HEK293T (cell line): ENCODE measurements around the gene RPL10.

Experiments used
- CTCF ChIA-PET: fragments of 350-600 bp; formaldehyde crosslinking; extraction: SDS; loops from one replicate; lab custom pipeline; 2021; ENCODE audit warnings: antibody characterized with exemption, inconsistent platforms; lab: Yijun Ruan, JAX
- POLR2A ChIA-PET: fragments of 350-600 bp; formaldehyde crosslinking; extraction: SDS; loops from one replicate; lab custom pipeline; 2020; ENCODE audit warnings: antibody characterized with exemption, inconsistent platforms; lab: Yijun Ruan, JAX
- DNase-seq: peaks from one replicate; pipeline ENCODE4 v3.0.0; 2012; ENCODE audit warnings: mixed read lengths; ENCODE audit errors: extremely low spot score
- ARNT ChIP-seq: fragments of 450-650 bp; IDR thresholded peaks from 2 replicates; pipeline ENCODE4 v1.6.1; 2017; ENCODE audit warnings: mild to moderate bottlenecking
- BHLHE40 ChIP-seq: fragments of 450-650 bp; IDR thresholded peaks from 2 replicates; pipeline ENCODE4 v1.6.1; 2016; ENCODE audit warnings: mild to moderate bottlenecking, moderate library complexity, borderline replicate concordance
- CTBP1 ChIP-seq: fragments of 450-650 bp; IDR thresholded peaks from 2 replicates; pipeline ENCODE4 v1.6.1; 2016; ENCODE audit warnings: borderline replicate concordance
- ELF4 ChIP-seq: fragments of 450-650 bp; IDR thresholded peaks from 2 replicates; pipeline ENCODE4 v1.6.1; 2017; ENCODE audit warnings: antibody characterized with exemption
- FOXA1 ChIP-seq: fragments of 450-650 bp; IDR thresholded peaks from 2 replicates; pipeline ENCODE4 v1.6.1; 2016; ENCODE audit warnings: mild to moderate bottlenecking
- FOXK2 ChIP-seq: fragments of 450-650 bp; IDR thresholded peaks from 2 replicates; pipeline ENCODE4 v1.6.1; 2016; ENCODE audit warnings: mild to moderate bottlenecking
- FOXM1 ChIP-seq: fragments of 450-650 bp; IDR thresholded peaks from 2 replicates; pipeline ENCODE4 v1.6.1; 2017; ENCODE audit warnings: mild to moderate bottlenecking, borderline replicate concordance
- HDGF ChIP-seq: fragments of 450-650 bp; IDR thresholded peaks from 2 replicates; pipeline ENCODE4 v1.6.1; 2017; ENCODE audit warnings: antibody characterized with exemption, borderline replicate concordance
- L3MBTL2 ChIP-seq: fragments of 450-650 bp; conservative IDR thresholded peaks from 2 replicates; pipeline ENCODE4 v1.6.1; 2016; ENCODE audit warnings: mild to moderate bottlenecking
- LEF1 ChIP-seq: fragments of 450-650 bp; IDR thresholded peaks from 2 replicates; pipeline ENCODE4 v1.6.1; 2017; ENCODE audit warnings: mild to moderate bottlenecking, borderline replicate concordance
- NFRKB ChIP-seq: fragments of 450-650 bp; IDR thresholded peaks from 2 replicates; pipeline ENCODE4 v1.6.1; 2016; ENCODE audit warnings: mild to moderate bottlenecking, moderate library complexity
- PKNOX1 ChIP-seq: fragments of 450-650 bp; IDR thresholded peaks from 2 replicates; pipeline ENCODE4 v1.6.1; 2016
- SP1 ChIP-seq: fragments of 450-650 bp; IDR thresholded peaks from 2 replicates; pipeline ENCODE4 v1.6.1; 2017
- SUZ12 ChIP-seq: fragments of 450-650 bp; IDR thresholded peaks from 2 replicates; pipeline ENCODE4 v1.6.1; 2016; ENCODE audit warnings: mild to moderate bottlenecking
- TARDBP ChIP-seq: fragments of 450-650 bp; IDR thresholded peaks from 2 replicates; pipeline ENCODE4 v1.6.1; 2016
- ZNF384 ChIP-seq: fragments of 450-650 bp; IDR thresholded peaks from 2 replicates; pipeline ENCODE4 v1.6.1; 2016

Gene RPL10

GRCh38 chrX:154397888-154398667 lies at the start of gene RPL10:
Gene RPL10, plus strand, starts transcription at chrX:154398377. Its CDS starts 143 bp downstream, at chrX:154398520.
- ChIA-PET CTCF (interaction anchor here (0.6 to 2.3 kb wide), 5 partner anchors 9 to 129 kb away, joined by 3 to 8 read pairs (median 4); no protein-coding TSS in a partner anchor), POLR2A (interaction anchor here (0.6 to 4.8 kb wide), 31 partner anchors 11 to 366 kb away, joined by 3 to 40 read pairs (median 4); partner anchors contain the start of genes ATP6AP1, DNASE1L1, EMD and FLNA)
- peak; percentile 98 for TF ChIP-seq ELF4
- no peak for TF ChIP-seq ZNF384
- no peak for TF ChIP-seq FOXM1
- peak; percentile 77 for TF ChIP-seq PKNOX1
- TF ChIP-seq NFRKB, result 0 out of 2 replicates have a peak, but pooled peaks have one; percentile 27
- TF ChIP-seq L3MBTL2, result peak; percentile 93
- peak; percentile 74 for TF ChIP-seq CTBP1
- TF ChIP-seq LEF1, result peak; percentile 63; the same call in 1 of the 2 replicates
- peak; percentile 97 for DNase-seq

- POLR2A ChIA-PET, result interaction anchor here (0.9 kb wide), 1 partner anchor 22 kb away, joined by 4 read pairs; no protein-coding TSS in a partner anchor
- no peak for DNase-seq
- TF ChIP-seq BHLHE40, result no peak
- TF ChIP-seq HDGF, result no peak
- TF ChIP-seq SP1, result no peak
- no peak for TF ChIP-seq PKNOX1
- no peak for TF ChIP-seq ARNT
- TF ChIP-seq ZNF384, result no peak
- TF ChIP-seq LEF1, result no peak
- no peak for TF ChIP-seq FOXK2
- no peak for TF ChIP-seq FOXA1
- TF ChIP-seq L3MBTL2, result no peak
- TF ChIP-seq FOXM1, result no peak
- no peak for TF ChIP-seq SUZ12
- TF ChIP-seq ELF4, result no peak
- TF ChIP-seq CTBP1, result no peak
- TF ChIP-seq NFRKB, result no peak
- TF ChIP-seq TARDBP, result no peak
- CTCF ChIA-PET, result no interaction called here
Observed at GRCh38 chrX:154348646-154349358, 49.4 kb upstream of the RPL10 start.

GRCh38 chrX:154349359-154349935 lies 48.7 kb upstream of the RPL10 start:
- POLR2A ChIA-PET, result interaction anchor here (0.9 kb wide), 1 partner anchor 22 kb away, joined by 4 read pairs; no protein-coding TSS in a partner anchor
- no peak for DNase-seq
- CTCF ChIA-PET, result no interaction called here
- TF ChIP-seq ARNT (no peak), TARDBP (no peak), NFRKB (no peak), FOXA1 (no peak), ELF4 (no peak), ZNF384 (no peak), SUZ12 (no peak), LEF1 (no peak), CTBP1 (no peak), FOXK2 (no peak), SP1 (no peak), L3MBTL2 (no peak)

GRCh38 chrX:154349979-154350378 lies 48.2 kb upstream of the RPL10 start:
- no peak for DNase-seq
- TF ChIP-seq NFRKB, result no peak
- no peak for TF ChIP-seq TARDBP
- TF ChIP-seq LEF1, result no peak
- no peak for TF ChIP-seq FOXM1
- TF ChIP-seq FOXK2, result no peak
- no peak for TF ChIP-seq CTBP1
- TF ChIP-seq BHLHE40, result no peak
- no peak for TF ChIP-seq SP1
- no peak for TF ChIP-seq ELF4
- TF ChIP-seq SUZ12, result no peak
- no peak for TF ChIP-seq ZNF384
- TF ChIP-seq FOXA1, result no peak
- TF ChIP-seq ARNT, result no peak
- no peak for TF ChIP-seq L3MBTL2
- TF ChIP-seq PKNOX1, result no peak
- ChIA-PET CTCF (no interaction called here), POLR2A (interaction anchor here (0.9 kb wide), 1 partner anchor 21 kb away, joined by 4 read pairs; no protein-coding TSS in a partner anchor)

GRCh38 chrX:154350429-154351182 lies 47.6 kb upstream of the RPL10 start:
- POLR2A ChIA-PET, result no interaction called here
- TF ChIP-seq TARDBP (no peak), SUZ12 (no peak), ELF4 (no peak), L3MBTL2 (no peak), FOXM1 (no peak), ZNF384 (no peak), BHLHE40 (no peak), FOXK2 (no peak), HDGF (no peak), SP1 (no peak), PKNOX1 (no peak), FOXA1 (no peak), CTBP1 (no peak), ARNT (no peak)
- DNase-seq, result no peak
- CTCF ChIA-PET, result no interaction called here
